IMR-90 (cell line): ENCODE results near the gene RAB40C. TPM values are rescaled to one million over a fixed set of nuclear protein-coding genes. Genes with fewer than 3 reads are reported as not detected.

Experiments used
- ATAC-seq: fragments of 200-7000 bp; cut with Tn5 transposase; 2 replicates; pipeline ENCODE4 v1.9.1; 2020; ENCODE audit warnings: low read depth, mild to moderate bottlenecking, moderate library complexity
- BruUV-seq: library from RNA; stranded (reverse); fragments of 400-500 nt; replicated peaks from 2 replicates; lab custom pipeline; 2021; lab: Mats Ljungman, UMichigan
- CTCF ChIA-PET: fragments of 300-600 bp; formaldehyde crosslinking; extraction: SDS; loops from one replicate; lab custom pipeline; 2021; ENCODE audit warnings: antibody characterized with exemption; lab: Yijun Ruan, JAX
- POLR2A ChIA-PET: fragments of 300-600 bp; sonication (Branson Sonifier 250); formaldehyde crosslinking; loops from one replicate; lab custom pipeline; 2022; ENCODE audit warnings: antibody characterized with exemption; ENCODE audit not compliant: unreplicated experiment; lab: Charles Lee
- DNase-seq: peaks from one replicate; pipeline ENCODE4 v3.0.0; 2013
- H2AFZ ChIP-seq: replicated peaks from 2 replicates; pipeline ENCODE3; 2013; ENCODE audit warnings: low read length, mild to moderate bottlenecking; ENCODE audit not compliant: poor library complexity
- H2AK5ac ChIP-seq: 2 replicates; pipeline ENCODE4 v1.6.1; 2013; ENCODE audit warnings: low read depth, low read length, inconsistent platforms
- H2AK9ac ChIP-seq: replicated peaks from 2 replicates; pipeline ENCODE3; 2013; ENCODE audit warnings: mild to moderate bottlenecking, low read depth, low read length, moderate library complexity; ENCODE audit not compliant: poor library complexity
- H2BK120ac ChIP-seq: 2 replicates; pipeline ENCODE4 v1.6.1; 2013; ENCODE audit warnings: low read depth, low read length, inconsistent platforms
- H2BK15ac ChIP-seq: 3 replicates; pipeline ENCODE4 v1.6.1; 2013; ENCODE audit warnings: low read depth, low read length, inconsistent platforms
- H2BK20ac ChIP-seq: 2 replicates; pipeline ENCODE4 v1.6.1; 2013; ENCODE audit warnings: low read depth, mild to moderate bottlenecking, inconsistent platforms, low read length, moderate library complexity
- H2BK5ac ChIP-seq: 2 replicates; pipeline ENCODE4 v1.6.1; 2013; ENCODE audit warnings: mild to moderate bottlenecking, low read depth, low read length, inconsistent platforms; ENCODE audit not compliant: poor library complexity, severe bottlenecking
- H3K14ac ChIP-seq: replicated peaks from 2 replicates; pipeline ENCODE4 v1.6.1; 2013; ENCODE audit warnings: low read depth, low read length, inconsistent platforms
- H3K18ac ChIP-seq: 2 replicates; pipeline ENCODE4 v1.6.1; 2013; ENCODE audit warnings: low read depth, low read length, control low read depth
- H3K23ac ChIP-seq: 2 replicates; pipeline ENCODE4 v1.6.1; 2013; ENCODE audit warnings: low read depth, low read length, inconsistent platforms
- H3K27ac ChIP-seq: 2 replicates; pipeline ENCODE4 v1.5.1; 2013; ENCODE audit warnings: mild to moderate bottlenecking, control low read depth, low read length; ENCODE audit not compliant: insufficient read depth
- H3K27me3 ChIP-seq: 2 replicates; pipeline ENCODE4 v1.6.1; 2013; ENCODE audit warnings: low read length; ENCODE audit not compliant: control insufficient read depth, insufficient read depth
- H3K36me3 ChIP-seq: 2 replicates; pipeline ENCODE4 v1.6.1; 2013; ENCODE audit warnings: low read length, mixed read lengths; ENCODE audit not compliant: control insufficient read depth, insufficient read depth
- H3K4ac ChIP-seq: 2 replicates; pipeline ENCODE4 v1.6.1; 2013; ENCODE audit warnings: low read depth, low read length, inconsistent platforms
- H3K4me1 ChIP-seq: 2 replicates; pipeline ENCODE4 v1.6.1; 2013; ENCODE audit warnings: low read length, mixed read lengths; ENCODE audit not compliant: control insufficient read depth, insufficient read depth
- H3K4me2 ChIP-seq: 2 replicates; pipeline ENCODE4 v1.6.1; 2013; ENCODE audit warnings: low read depth, mild to moderate bottlenecking, control low read depth, low read length, moderate library complexity
- H3K4me3 ChIP-seq: 2 replicates; pipeline ENCODE4 v1.5.1; 2013; ENCODE audit warnings: low read depth, mild to moderate bottlenecking, control low read depth, low read length, moderate library complexity; ENCODE audit not compliant: insufficient read depth
- H3K56ac ChIP-seq: 2 replicates; pipeline ENCODE4 v1.6.1; 2013; ENCODE audit warnings: low read length, inconsistent platforms; ENCODE audit not compliant: insufficient read depth; ENCODE audit errors: extremely low read depth
- H3K79me1 ChIP-seq, 2 experiments: 2 replicates each; pipeline ENCODE4 v1.6.1; 2013; ENCODE audit warnings: low read length in 2 of 2, inconsistent platforms in 1 of 2, low read depth in 1 of 2
- H3K9ac ChIP-seq: 2 replicates; pipeline ENCODE4 v1.6.1; 2013; ENCODE audit warnings: low read depth, low read length, control low read depth
- H3K9me1 ChIP-seq: 2 replicates; pipeline ENCODE4 v1.6.1; 2013; ENCODE audit warnings: low read length, inconsistent platforms; ENCODE audit not compliant: insufficient read depth
- H3K9me3 ChIP-seq: 2 replicates; pipeline ENCODE4 v1.6.1; 2013; ENCODE audit warnings: low read length; ENCODE audit not compliant: control insufficient read depth, insufficient read depth
- H4K20me1 ChIP-seq: 2 replicates; pipeline ENCODE4 v1.6.1; 2013; ENCODE audit warnings: low read length, inconsistent platforms; ENCODE audit not compliant: insufficient read depth
- H4K5ac ChIP-seq: 2 replicates; pipeline ENCODE4 v1.6.1; 2013; ENCODE audit warnings: mild to moderate bottlenecking, low read depth, low read length, control low read depth
- H4K8ac ChIP-seq, 2 experiments: 2 replicates each; pipeline ENCODE4 v1.6.1; 2013; ENCODE audit warnings: low read depth in 2 of 2, low read length in 2 of 2, control low read depth in 1 of 2, inconsistent platforms in 1 of 2
- H4K91ac ChIP-seq: 2 replicates; pipeline ENCODE4 v1.6.1; 2013; ENCODE audit warnings: low read depth, low read length, inconsistent platforms; ENCODE audit not compliant: insufficient read depth
- BHLHE40 ChIP-seq: fragments of 150-350 bp; IDR thresholded peaks from 2 replicates; pipeline ENCODE4 v1.6.1; 2016; ENCODE audit warnings: mild to moderate bottlenecking, low read depth, low read length
- CHD1 ChIP-seq: IDR thresholded peaks from 2 replicates; pipeline ENCODE4 v1.6.1; 2012; ENCODE audit warnings: low read depth, low read length, improper control_type of control experiment
- ELK1 ChIP-seq: fragments of 150-350 bp; IDR thresholded peaks from 2 replicates; pipeline ENCODE4 v1.6.1; 2016; ENCODE audit warnings: low read depth, mild to moderate bottlenecking, low read length, moderate library complexity, borderline replicate concordance
- MXI1 ChIP-seq: IDR thresholded peaks from 2 replicates; pipeline ENCODE4 v1.6.1; 2012; ENCODE audit warnings: low read depth, mild to moderate bottlenecking, low read length, moderate library complexity, borderline replicate concordance
- POLR2A ChIP-seq: IDR thresholded peaks from 2 replicates; pipeline ENCODE4 v1.6.1; 2012; ENCODE audit warnings: mild to moderate bottlenecking, low read depth, low read length
- RAD21 ChIP-seq: IDR thresholded peaks from 2 replicates; pipeline ENCODE4 v1.6.1; 2012; ENCODE audit warnings: low read length, improper control_type of control experiment
- RCOR1 ChIP-seq: IDR thresholded peaks from 2 replicates; pipeline ENCODE4 v1.6.1; 2012; ENCODE audit warnings: mild to moderate bottlenecking, low read length, improper control_type of control experiment; ENCODE audit not compliant: insufficient replicate concordance
- RFX5 ChIP-seq: IDR thresholded peaks from 2 replicates; pipeline ENCODE4 v1.8.0; 2012; ENCODE audit warnings: low read depth, mild to moderate bottlenecking, low read length, moderate library complexity
- SMC3 ChIP-seq: fragments of 150-350 bp; IDR thresholded peaks from 2 replicates; pipeline ENCODE4 v1.6.1; 2016; ENCODE audit warnings: low read depth, mild to moderate bottlenecking, antibody characterized with exemption, low read length, moderate library complexity
- USF2 ChIP-seq: fragments of 150-350 bp; IDR thresholded peaks from 2 replicates; pipeline ENCODE4 v1.6.1; 2017; ENCODE audit warnings: mild to moderate bottlenecking, antibody characterized with exemption, low read length, low read depth
- WGBS, 2 experiments: methylation state at CpG; one replicate each; pipeline versions ENCODE4 v1.1.5 to v1.1.7; 2013; ENCODE audit warnings: missing lambda C conversion rate in 2 of 2; ENCODE audit not compliant: insufficient read length in 1 of 2; ENCODE audit errors: extremely low coverage in 2 of 2; 5-methylcytosine and 5-hydroxymethylcytosine counted together
- dilution Hi-C: fragments of 300-500 bp; cut with HindIII; formaldehyde crosslinking; loops from one replicate; pipeline ENCODE4 v1.14.3; 2018; ENCODE audit warnings: low sequenced_read_pairs; ENCODE audit not compliant: unreplicated experiment
- in situ Hi-C: fragments of 300-500 bp; cut with MboI; formaldehyde crosslinking; loops from 3 replicates; pipeline ENCODE4 v1.14.3; 2019; ENCODE audit warnings: low sequenced_read_pairs, inconsistent platforms, mixed read lengths
- intact Hi-C: fragments of 100-400 bp; cut with micrococcal nuclease; formaldehyde crosslinking; loops from 2 replicates; pipeline ENCODE4 v1.10.0; 2022
- polyA plus RNA-seq, 3 experiments: library from polyadenylated mRNA; depleted of rRNA; stranded (reverse); fragments of >200 nt; gene quantifications; 2 replicates each; pipeline ENCODE4 v1.2.3, GENCODE V29; 2012; ENCODE audit warnings: low replicate concordance in 1 of 3
- total RNA-seq: library from RNA; depleted of rRNA; stranded (reverse); fragments of >200 nt; gene quantifications from 2 replicates; pipeline ENCODE4 v1.2.3, GENCODE V29; 2012

The RAB40C gene
- total and polyA plus RNA-seq, 2 of the 4 experiments (the other 2 are of a cell fraction) = 6.8 to 13.7 TPM

GRCh38 chr16:609316-609715 lies 19.4 kb downstream of the RAB40C start:
- no CpG with 5 or more reads among the region's 13 CpGs for WGBS, 2 experiments
- CTCF ChIA-PET = no interaction called here
- POLR2A ChIA-PET = no interaction called here
- H3K4me1 ChIP-seq = no peaks in the 10 kb centered on the region
- TF ChIP-seq RFX5 (no peak), CHD1 (no peak), BHLHE40 (no peak), RAD21 (no peak), RCOR1 (no peak), MXI1 (no peak), USF2 (no peak), SMC3 (no peak), ELK1 (no peak), POLR2A (no peak)
- H2BK20ac ChIP-seq = no peak overlapping the region
- H3K4me3 ChIP-seq = no peak overlapping the region
- intact Hi-C loops = no loop called here
- no peak overlapping the region for H2BK5ac ChIP-seq
- no peak overlapping the region for H3K14ac ChIP-seq
- no peak overlapping the region for H2AK9ac ChIP-seq
- H3K56ac ChIP-seq = no peak overlapping the region
- no TSS peak for BruUV-seq
- no peaks in the 10 kb centered on the region; the same call in 1 of the 2 replicates for H3K9me3 ChIP-seq
- peaks cover 3% of the 10 kb centered on the region; the same call in 1 of the 2 replicates for H3K9me1 ChIP-seq
- no peak overlapping the region for H2AK5ac ChIP-seq
- H2BK15ac ChIP-seq = no peak overlapping the region
- no peak for ATAC-seq
- H3K4ac ChIP-seq = no peak overlapping the region
- H3K27ac ChIP-seq = no peak overlapping the region
- no peak for DNase-seq
- in situ Hi-C loops = no loop called here
- no peak overlapping the region for H4K8ac ChIP-seq
- peaks cover 12 to 36% of the 10 kb centered on the region in 2 experiments for H3K79me1 ChIP-seq
- no peak overlapping the region for H2AFZ ChIP-seq
- 0 out of 2 replicates have a peak, but pooled peaks cover 2% of the 10 kb centered on the region for H3K36me3 ChIP-seq
- H3K27me3 ChIP-seq = no peaks in the 10 kb centered on the region
- H3K4me2 ChIP-seq = no peak overlapping the region
- no peak overlapping the region for H3K18ac ChIP-seq
- H4K91ac ChIP-seq = no peak overlapping the region
- no peak overlapping the region for H3K9ac ChIP-seq
- no peak overlapping the region for H2BK120ac ChIP-seq
- dilution Hi-C loops = no loop called here
- H4K5ac ChIP-seq = no peak overlapping the region
- H4K20me1 ChIP-seq = peaks cover 17% of the 10 kb centered on the region
- H3K23ac ChIP-seq = no peak overlapping the region
